HG02981 (cell line): ENCODE data around the gene ANKLE2.
A peak's percentile ranks its signal among the peaks of the same experiment; 100 is the strongest.
"Not testable (repeated sequence)": the region's sequence is repeated elsewhere in the genome, so short reads cannot be mapped to it uniquely, and the experiment has no call there.

Experiments used
- ATAC-seq: cut with Tn5 transposase; IDR thresholded peaks from one replicate; pipeline ENCODE4 v1.9.1; 2021; ENCODE audit warnings: mild to moderate bottlenecking, moderate library complexity; ENCODE audit not compliant: unreplicated experiment

The ANKLE2 gene

GRCh38 chr12:132777614-132778013, 16.0 kb upstream of the ANKLE2 start:
- no peak for ATAC-seq

DNA sequence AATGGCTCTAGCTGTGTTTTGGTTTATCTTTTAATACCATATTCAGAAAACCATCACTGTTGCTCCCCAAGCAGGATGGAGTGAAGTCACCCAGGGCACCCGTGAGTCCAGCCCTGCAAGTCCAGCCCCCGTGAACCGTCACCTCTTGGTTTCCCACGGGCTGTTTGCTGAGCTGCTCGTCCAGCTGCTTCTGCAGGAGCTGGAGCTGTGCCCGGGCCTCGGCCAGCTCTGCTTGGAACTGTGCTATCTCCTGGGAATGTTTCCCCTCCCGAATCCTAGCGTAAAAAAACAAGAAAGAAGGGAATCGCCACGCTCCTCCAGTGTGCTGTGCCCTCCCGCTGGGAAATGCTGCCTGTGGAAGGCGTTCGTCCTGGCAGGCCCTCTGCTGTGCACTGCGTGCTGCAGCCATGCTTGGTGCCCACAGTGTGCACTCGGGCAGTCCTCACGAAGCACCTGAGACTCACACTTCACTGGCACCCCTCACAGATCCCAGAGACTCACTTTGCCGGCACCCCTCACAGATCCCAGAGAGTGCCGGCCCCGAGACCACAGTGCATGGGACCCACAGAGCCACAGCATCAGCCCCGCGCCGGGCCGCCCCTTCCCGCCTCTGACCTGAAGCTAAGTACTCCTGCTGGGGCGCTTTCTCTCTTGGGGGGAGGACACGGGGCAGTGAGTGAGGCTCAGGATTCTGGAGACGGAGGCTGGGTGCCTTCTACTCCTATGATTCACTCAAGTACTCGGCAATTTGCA, 15.4 kb upstream of the ANKLE2 start:
- ATAC-seq: no peak

- not testable (repeated sequence) for ATAC-seq
Observed at GRCh38 chr12:132776230-132776625, 14.6 kb upstream of the ANKLE2 start.

GRCh38 chr12:132775502-132776229, 14.0 kb upstream of the ANKLE2 start:
- no peak for ATAC-seq

- no peak for ATAC-seq
Observed at GRCh38 chr12:132774646-132775275, 13.1 kb upstream of the ANKLE2 start.

DNA sequence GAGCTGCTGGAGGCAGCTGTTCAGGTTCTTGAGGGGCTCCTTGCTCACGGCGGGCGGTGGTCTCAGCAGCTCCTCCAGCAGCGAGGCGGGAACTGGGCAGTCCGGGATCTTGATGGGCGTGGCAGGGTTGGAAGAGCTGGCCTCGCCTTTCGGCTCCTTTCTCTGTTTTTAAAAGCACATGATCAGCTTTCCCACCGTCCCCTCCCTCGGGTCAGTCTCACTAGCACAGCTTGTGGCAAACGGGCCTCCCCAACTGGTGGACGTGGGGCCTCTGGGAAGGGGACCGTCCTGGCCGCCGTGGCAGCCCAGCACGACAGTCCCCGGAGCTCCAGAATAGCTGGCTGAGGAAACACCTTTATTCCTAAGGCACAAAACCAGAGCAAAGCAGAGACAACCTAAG, 12.5 kb upstream of the ANKLE2 start:
- no peak for ATAC-seq

GRCh38 chr12:132773077-132773955, 11.7 kb upstream of the ANKLE2 start:
- ATAC-seq: no peak

GRCh38 chr12:132772606-132773005, 11.0 kb upstream of the ANKLE2 start:
- ATAC-seq: peak; percentile 44

DNA sequence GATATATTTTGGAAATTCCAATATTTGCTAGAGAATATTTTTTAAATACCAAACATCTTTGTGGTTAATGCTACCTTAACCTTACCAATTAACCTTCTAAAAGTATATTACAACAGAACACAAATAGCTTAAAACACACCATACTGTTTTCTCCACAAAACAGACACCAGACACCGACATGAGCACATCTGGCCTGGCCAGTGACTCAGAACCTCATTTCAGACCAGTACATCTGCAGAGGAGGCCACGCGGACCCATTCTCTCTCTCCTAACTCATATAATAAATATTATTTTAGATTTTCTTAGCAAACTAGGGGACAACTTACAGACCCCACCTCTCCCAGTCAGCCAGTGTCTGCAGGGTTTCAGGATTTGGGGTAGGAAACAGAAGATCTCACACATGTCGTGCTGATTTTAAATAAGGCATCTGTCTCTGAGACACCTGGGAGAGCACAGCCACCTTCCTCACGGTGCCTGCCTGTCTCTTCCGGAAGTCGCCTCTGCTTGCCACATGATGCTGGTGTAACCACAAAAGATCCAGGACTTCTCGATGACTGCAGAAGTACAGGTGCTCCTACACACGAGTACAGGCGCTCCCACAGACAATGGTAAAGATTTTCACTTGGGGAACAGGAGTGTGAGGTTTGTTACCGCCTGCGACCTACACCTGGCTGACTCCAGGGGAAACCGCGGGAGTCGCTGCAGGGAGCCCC, 9.7 kb upstream of the ANKLE2 start:
- peak; percentile 42 for ATAC-seq

DNA sequence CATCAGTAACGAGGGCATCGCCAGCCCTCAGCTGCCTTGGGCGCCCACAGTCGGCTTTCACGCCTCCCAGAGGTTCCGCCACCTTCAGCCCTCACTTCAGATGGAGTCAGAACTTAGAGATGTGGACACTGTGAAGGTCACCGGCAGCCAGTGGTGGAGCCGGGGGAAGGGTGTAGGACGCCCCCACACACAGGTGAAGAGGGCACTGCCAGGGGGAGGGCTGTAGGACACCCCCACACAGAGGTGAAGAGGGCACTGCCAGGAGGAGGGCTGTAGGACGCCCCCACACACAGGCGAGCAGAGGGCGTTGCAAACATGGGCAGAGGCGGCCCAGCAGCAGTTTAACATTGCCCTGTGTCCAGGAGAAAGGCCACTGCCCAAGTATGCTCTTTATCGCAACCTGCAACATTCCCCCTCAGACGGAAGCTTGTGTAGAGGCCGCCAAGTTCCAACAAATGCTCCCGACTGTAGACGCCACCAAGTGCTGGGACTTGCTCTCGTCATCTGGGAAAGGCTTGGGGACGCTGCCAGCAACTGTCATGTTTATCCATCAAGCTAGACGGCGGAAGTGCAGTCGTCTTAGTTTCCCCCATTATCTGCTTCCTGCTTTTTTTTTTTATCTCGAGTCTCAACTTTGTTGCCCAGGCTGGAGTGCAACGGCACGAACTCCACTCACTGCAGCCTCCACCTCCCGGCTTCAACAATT, 4.9 kb upstream of the ANKLE2 start:
- ATAC-seq: no peak

- no peak for ATAC-seq
Observed at GRCh38 chr12:132765361-132765760, 3.7 kb upstream of the ANKLE2 start.

DNA sequence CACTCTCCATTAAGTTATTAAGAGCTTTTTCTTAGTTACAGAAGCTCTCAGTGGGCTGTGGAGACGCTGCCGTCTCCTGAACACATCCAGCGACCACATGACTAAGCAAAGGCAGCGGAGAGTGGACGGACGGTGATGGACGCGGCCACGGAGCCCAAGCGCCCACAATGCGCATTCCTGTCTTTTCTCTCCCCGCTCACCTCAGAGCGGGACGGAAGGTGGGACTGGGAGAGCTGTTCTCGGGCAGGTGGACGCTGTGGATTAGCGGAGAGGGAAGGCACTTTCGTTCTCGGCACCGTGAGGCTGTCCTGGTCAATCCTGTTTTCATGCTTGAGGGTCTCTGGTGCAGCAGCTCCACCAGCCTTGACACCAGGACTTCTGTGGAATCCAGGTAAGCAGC, 2.6 kb upstream of the ANKLE2 start:
- ATAC-seq: no peak

GRCh38 chr12:132761921-132762583, 420 bp upstream of the ANKLE2 start:
- peak; percentile 83 for ATAC-seq

DNA sequence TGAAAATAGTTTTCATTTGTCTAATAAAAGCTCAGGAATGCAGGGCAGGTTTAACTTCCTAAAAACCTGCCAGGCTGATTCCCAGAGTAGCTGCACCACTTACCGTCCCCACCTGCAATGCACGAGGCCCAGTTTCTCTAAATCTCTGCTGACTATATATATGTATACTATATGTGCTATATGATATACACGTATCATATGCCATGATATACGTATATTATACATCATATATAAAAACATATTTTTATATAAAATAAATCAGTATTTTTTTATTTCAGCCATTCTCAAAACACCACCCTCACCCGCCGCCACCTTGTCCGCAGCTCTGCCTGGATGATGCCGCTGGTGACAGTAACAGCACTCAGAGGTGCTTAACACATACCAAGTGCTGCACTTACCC, 2.3 kb downstream of the ANKLE2 start:
- ATAC-seq: no peak

DNA sequence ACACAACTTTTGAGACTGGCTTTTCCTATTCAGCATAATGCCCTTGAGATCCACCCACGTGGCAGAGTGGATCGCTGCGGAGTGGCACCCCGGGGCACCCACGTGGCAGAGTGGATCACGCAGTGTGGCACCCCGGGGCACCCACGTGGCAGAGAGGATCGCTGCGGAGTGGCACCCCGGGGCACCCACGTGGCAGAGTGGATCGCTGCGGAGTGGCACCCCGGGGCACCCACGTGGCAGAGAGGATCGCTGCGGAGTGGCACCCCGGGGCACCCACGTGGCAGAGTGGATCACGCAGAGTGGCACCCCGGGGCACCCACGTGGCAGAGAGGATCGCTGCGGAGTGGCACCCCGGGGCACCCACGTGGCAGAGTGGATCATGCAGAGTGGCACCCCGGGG, 2.8 kb downstream of the ANKLE2 start:
- ATAC-seq: not testable (repeated sequence)

DNA sequence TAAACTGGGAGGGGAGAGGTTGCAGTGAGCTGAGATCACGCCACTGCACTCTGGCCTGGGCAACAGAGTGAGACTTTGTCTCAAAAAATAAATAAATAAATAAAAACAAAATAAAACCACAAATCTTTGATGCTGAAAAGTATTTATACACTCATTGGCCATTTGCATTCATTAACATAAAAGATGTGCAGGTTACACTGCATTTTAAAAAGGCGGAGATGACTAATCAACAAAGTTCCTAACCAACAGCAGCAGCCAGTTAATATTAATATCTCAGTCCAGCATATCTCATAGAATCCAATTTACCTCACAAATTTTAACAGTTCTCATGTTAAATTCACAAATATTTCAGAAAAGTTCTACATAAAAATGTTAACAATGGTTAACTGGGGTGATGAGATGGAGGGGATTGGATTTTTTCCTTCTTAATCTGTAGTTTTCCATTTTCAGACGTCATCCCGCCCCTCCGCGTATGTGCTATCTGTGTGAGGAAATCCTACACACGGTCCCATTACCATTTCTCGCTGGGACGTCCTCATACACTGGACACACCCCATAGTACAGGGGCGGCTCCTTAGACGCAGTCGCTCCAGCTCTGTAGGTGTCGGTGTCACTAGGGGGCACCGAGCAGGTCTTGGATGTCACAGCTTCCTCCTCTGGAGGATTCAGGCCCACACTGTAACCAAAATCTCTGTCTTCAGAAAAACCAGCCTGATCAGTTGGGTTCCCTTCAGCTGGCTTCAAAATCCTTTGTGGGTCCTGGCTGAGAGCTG, 7.3 kb downstream of the ANKLE2 start:
- no peak for ATAC-seq

DNA sequence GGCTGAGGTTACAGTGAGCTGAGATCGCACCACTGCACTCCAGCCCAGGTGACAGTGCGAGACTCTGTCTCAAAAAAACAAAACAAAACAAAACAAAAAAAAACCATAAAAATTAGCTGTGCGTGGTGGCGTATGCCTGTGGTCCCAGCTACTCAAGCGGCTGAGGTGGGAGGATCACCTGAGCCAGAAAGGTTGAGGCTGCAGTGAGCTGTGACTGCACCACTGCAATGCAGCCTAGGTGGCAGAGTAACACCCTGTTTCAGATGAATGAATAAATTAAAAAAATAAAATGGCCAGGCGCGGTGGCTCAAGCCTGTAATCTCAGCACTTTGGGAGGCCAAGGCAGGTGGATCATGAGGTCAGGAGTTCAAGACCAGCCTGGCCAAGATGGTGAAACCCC, 8.0 kb downstream of the ANKLE2 start:
- not testable (repeated sequence) for ATAC-seq

- no peak for ATAC-seq
Observed at GRCh38 chr12:132748319-132748718, 13.3 kb downstream of the ANKLE2 start.
